ENCODE results near the gene SYCE3.

SYCE3 gene

GRCh38 chr22:50599816-50600455 lies 37.2 kb upstream of the SYCE3 start (continued):
- TF ChIP-seq CTCF (tag by site-specific recombination; IDR thresholded peaks at IDR 0.05), result no peak
- no peak for TF ChIP-seq KLF17 (tag by site-specific recombination; IDR thresholded peaks at IDR 0.05)
- TF ChIP-seq ZNF555 (tag by site-specific recombination; conservative IDR thresholded peaks at IDR 0.05), result no peak
- no peak for TF ChIP-seq GFI1B (tag by site-specific recombination; IDR thresholded peaks at IDR 0.05)
- TF ChIP-seq ZNF777 (tag by site-specific recombination; IDR thresholded peaks at IDR 0.05; ENCODE audit: borderline replicate concordance), result peak; percentile 54; the same call in 1 of the 2 replicates
- no peak for TF ChIP-seq ZNF473 (tag by site-specific recombination; IDR thresholded peaks at IDR 0.05)
- TF ChIP-seq KLF16 (tag by site-specific recombination; IDR thresholded peaks at IDR 0.05), result no peak
- peak; percentile 79 for TF ChIP-seq ZBTB8A (tag by site-specific recombination; IDR thresholded peaks at IDR 0.05)
- no peak for TF ChIP-seq ZNF114 (tag by site-specific recombination; IDR thresholded peaks at IDR 0.05)
- TF ChIP-seq ZNF398 (tag by site-specific recombination; IDR thresholded peaks at IDR 0.05), result peak; percentile 58
- no peak for TF ChIP-seq ZNF19 (tag by site-specific recombination; IDR thresholded peaks at IDR 0.05; ENCODE audit: low read depth)
- TF ChIP-seq ZNF211 (tag by site-specific recombination; IDR thresholded peaks at IDR 0.05; ENCODE audit: low read depth), result no peak
- no peak for TF ChIP-seq ZNF10 (tag by site-specific recombination; IDR thresholded peaks at IDR 0.05)
- TF ChIP-seq ZNF596 (tag by site-specific recombination; IDR thresholded peaks at IDR 0.05), result no peak
- TF ChIP-seq ZNF843 (tag by site-specific recombination; IDR thresholded peaks at IDR 0.05), result no peak
- peak; percentile 69 for TF ChIP-seq ZBTB26 (tag by site-specific recombination; optimal IDR thresholded peaks at IDR 0.05)
- no peak for TF ChIP-seq ZNF366 (tag by site-specific recombination; conservative IDR thresholded peaks at IDR 0.05)
- TF ChIP-seq ZNF830 (tag by site-specific recombination; IDR thresholded peaks at IDR 0.05; ENCODE audit: low read depth), result no peak
- no peak for TF ChIP-seq ZNF580 (tag by site-specific recombination; IDR thresholded peaks at IDR 0.05)
- no peak for TF ChIP-seq ZNF354C (tag by site-specific recombination; IDR thresholded peaks at IDR 0.05; ENCODE audit: borderline replicate concordance, low read depth)
- no peak for TF ChIP-seq ZNF692 (tag by site-specific recombination; IDR thresholded peaks at IDR 0.05)
- TF ChIP-seq REST (tag by site-specific recombination; IDR thresholded peaks at IDR 0.05), result peak; percentile 98
- no peak for TF ChIP-seq ZNF311 (tag by site-specific recombination; IDR thresholded peaks at IDR 0.05; ENCODE audit: borderline replicate concordance)
- TF ChIP-seq ZNF654 (tag by site-specific recombination; IDR thresholded peaks at IDR 0.05; ENCODE audit: low read depth), result no peak
- TF ChIP-seq ZNF530 (tag by site-specific recombination; IDR thresholded peaks at IDR 0.05; ENCODE audit: low read depth), result no peak
- no peak for TF ChIP-seq ZNF121 (tag by site-specific recombination; IDR thresholded peaks at IDR 0.05)
- TF ChIP-seq ZNF350 (tag by site-specific recombination; IDR thresholded peaks at IDR 0.05), result no peak
- no peak for TF ChIP-seq KLF9 (tag by site-specific recombination; IDR thresholded peaks at IDR 0.05; ENCODE audit: low read depth)
- TF ChIP-seq GLI4 (tag by site-specific recombination; IDR thresholded peaks at IDR 0.05), result no peak
